Stimulated activated naive CD8-positive, alpha-beta T cell treated with anti-CD3 and anti-CD28 coated beads, Interleukin-15, Interleukin-2, amounts not matched to agents 100 U/mL and 50 U/mL, for 24 hours (primary cell): ENCODE measurements around the gene SLC39A8.

ENCODE experiments used
- ATAC-seq: fragments of 150-1000 bp; cut with Tn5 transposase; one replicate; pipeline ENCODE4 v1.10.0; 2021
- DNase-seq: peaks from one replicate; pipeline ENCODE4 v3.0.0; 2021

SLC39A8 gene

GRCh38 chr4:102227388-102227787 is 117.9 kb downstream of the SLC39A8 start:
- no peak for ATAC-seq
- no peak for DNase-seq

GRCh38 chr4:102223461-102223860 is 121.8 kb downstream of the SLC39A8 start:
- peak; percentile 28 for ATAC-seq
- no peak for DNase-seq

- no peak for DNase-seq
- no peak for ATAC-seq
Observed at GRCh38 chr4:102222838-102223409, 122.4 kb downstream of the SLC39A8 start.

GRCh38 chr4:102219129-102219528 is 126.2 kb downstream of the SLC39A8 start:
- no peak for ATAC-seq
- no peak for DNase-seq

GRCh38 chr4:102218656-102219055 is 126.6 kb downstream of the SLC39A8 start:
- ATAC-seq (no peak), DNase-seq (no peak)

GRCh38 chr4:102217775-102218355 is 127.4 kb downstream of the SLC39A8 start:
- DNase-seq (no peak), ATAC-seq (no peak)

GRCh38 chr4:102217345-102217744 is 127.9 kb downstream of the SLC39A8 start:
- ATAC-seq (no peak), DNase-seq (no peak)

GRCh38 chr4:102216666-102217065 is 128.6 kb downstream of the SLC39A8 start:
- ATAC-seq (no peak), DNase-seq (no peak)

- no peak for DNase-seq
- ATAC-seq = no peak
Observed at GRCh38 chr4:102213031-102213430, 132.3 kb downstream of the SLC39A8 start.
